Measurements from ENCODE around the gene DEDD. TPM values are rescaled to one million over a fixed set of nuclear protein-coding genes. Genes with fewer than 3 reads are reported as not detected.
A peak's percentile ranks its signal among the peaks of the same experiment; 100 is the strongest.

The DEDD gene
- polyA plus RNA-seq, 3 donors: 40.9 to 56.3 (median 42.2) TPM

GRCh38 chr1:161162052-161162451 is 29.6 kb upstream of the DEDD start:
- Histone ChIP-seq H3K36me3 (replicated peaks in 1 of 2; ENCODE audit: control insufficient read depth in 1 of 2, insufficient read depth in 2 of 2, low read length in 2 of 2) (peaks cover 36 to 59% of the 10 kb centered on the region in 2 donors), H3K9ac (ENCODE audit: insufficient read depth, low read length, poor library complexity, severe bottlenecking) (no peak overlapping the region)
- H3K36me3 Mint-ChIP-seq: peaks cover 45 to 61% of the 10 kb centered on the region in 2 donors

DNA sequence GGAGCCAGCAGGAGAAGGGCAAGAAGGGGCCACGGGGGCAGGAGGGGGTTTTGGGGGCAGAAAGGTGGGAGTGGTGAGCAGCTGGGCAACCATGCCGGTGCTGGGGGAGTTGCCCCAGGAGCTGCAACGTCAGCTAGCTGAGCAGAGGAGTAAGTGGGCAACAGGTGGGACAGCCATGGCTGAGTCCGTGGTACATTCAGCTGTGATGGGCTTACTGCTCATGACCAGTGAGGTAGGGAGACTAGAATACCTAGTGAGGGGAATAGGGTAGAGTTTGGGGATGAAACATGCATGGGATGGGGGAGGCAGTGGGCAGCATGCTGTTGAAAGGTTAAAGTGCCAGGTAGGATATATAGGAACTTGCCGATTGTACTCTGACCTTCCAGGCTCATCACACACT is 29.2 kb upstream of the DEDD start:
- Histone ChIP-seq H3K9ac (ENCODE audit: insufficient read depth, low read length, poor library complexity, severe bottlenecking) (no peak overlapping the region), H3K27me3 (ENCODE audit: control insufficient read depth in 2 of 2, insufficient read depth in 2 of 2, low read length in 2 of 2) (no peaks in the 10 kb centered on the region), H3K9me3 (replicated peaks in 1 of 2; ENCODE audit: control insufficient read depth in 1 of 2, insufficient read depth in 1 of 2, low read length in 2 of 2) (no peaks in the 10 kb centered on the region), H3K27ac (ENCODE audit: low read depth in 1 of 2, low read length in 2 of 2) (no peak overlapping the region), H4K20me1 (ENCODE audit: insufficient read depth, low read length) (no peaks in the 10 kb centered on the region), H3K4me2 (replicated peaks; ENCODE audit: extremely low read depth, low read length, poor library complexity, severe bottlenecking) (no peak overlapping the region), H3K36me3 (replicated peaks in 1 of 2; ENCODE audit: control insufficient read depth in 1 of 2, insufficient read depth in 2 of 2, low read length in 2 of 2) (peaks cover 38 to 62% of the 10 kb centered on the region in 2 donors), H3K4me3 (replicated peaks in 1 of 3; ENCODE audit: low read depth in 2 of 3, low read length in 3 of 3) (no peak overlapping the region), H2AFZ (ENCODE audit: insufficient read depth, low read depth, low read length, poor library complexity, severe bottlenecking) (no peak overlapping the region), H3K79me2 (ENCODE audit: insufficient read depth, low read length) (peaks cover 20% of the 10 kb centered on the region), H3K4me1 (ENCODE audit: control insufficient read depth in 1 of 2, insufficient read depth in 2 of 2, low read length in 2 of 2) (peaks cover 26 to 44% of the 10 kb centered on the region in 2 donors)
- Mint-ChIP-seq H3K36me3 (peaks cover 48 to 64% of the 10 kb centered on the region in 2 donors), H3K4me1 (peaks cover 45% of the 10 kb centered on the region), H3K9me3 (no peaks in the 10 kb centered on the region), H3K27ac (peak overlapping the region in 3 of 7 donors; percentile 6 to 59 (median 38)), H3K4me3 (no peak overlapping the region), H3K27me3 (ENCODE audit: low read depth in 3 of 3) (no peaks in the 10 kb centered on the region)
- intact Hi-C loops (cut with micrococcal nuclease): no loop called here
- TF ChIP-seq CTCF (IDR thresholded peaks at IDR 0.05): no peak
- no peak for DNase-seq
- 100% methylated on average over 4 of the region's 5 CpGs for WGBS (ENCODE audit: insufficient coverage)

More at GRCh38 chr1:161162052-161162451, 29.6 kb upstream of the DEDD start:
- no peak for TF ChIP-seq CTCF (IDR thresholded peaks at IDR 0.05)
- intact Hi-C loops (cut with micrococcal nuclease): no loop called here
- H3K9me3 ChIP-seq (replicated peaks in 1 of 2; ENCODE audit: control insufficient read depth in 1 of 2, insufficient read depth in 1 of 2, low read length in 2 of 2): no peaks in the 10 kb centered on the region
- H3K4me3 Mint-ChIP-seq: no peak overlapping the region
- peak overlapping the region in 2 of 7 donors; percentile 15 to 38 for H3K27ac Mint-ChIP-seq
- H3K4me2 ChIP-seq (replicated peaks; ENCODE audit: extremely low read depth, low read length, poor library complexity, severe bottlenecking): no peak overlapping the region
- peaks cover 49% of the 10 kb centered on the region for H3K4me1 Mint-ChIP-seq
- no peaks in the 10 kb centered on the region for H3K27me3 ChIP-seq (ENCODE audit: control insufficient read depth in 2 of 2, insufficient read depth in 2 of 2, low read length in 2 of 2)
- H3K27me3 Mint-ChIP-seq (ENCODE audit: low read depth in 3 of 3): peaks cover 0 to 1% (median 0%) of the 10 kb centered on the region in 3 donors
- H3K9me3 Mint-ChIP-seq: no peaks in the 10 kb centered on the region
- DNase-seq: no peak
- no peak overlapping the region for H2AFZ ChIP-seq (ENCODE audit: insufficient read depth, low read depth, low read length, poor library complexity, severe bottlenecking)
- WGBS (ENCODE audit: insufficient coverage): 95% methylated on average over 3 of the region's 7 CpGs
- H3K4me1 ChIP-seq (ENCODE audit: control insufficient read depth in 1 of 2, insufficient read depth in 2 of 2, low read length in 2 of 2): peaks cover 30 to 48% of the 10 kb centered on the region in 2 donors
- H3K27ac ChIP-seq (ENCODE audit: low read depth in 1 of 2, low read length in 2 of 2): peak overlapping the region in 1 of 2 donors; percentile 32
- no peaks in the 10 kb centered on the region for H4K20me1 ChIP-seq (ENCODE audit: insufficient read depth, low read length)
- peaks cover 20% of the 10 kb centered on the region for H3K79me2 ChIP-seq (ENCODE audit: insufficient read depth, low read length)
- H3K4me3 ChIP-seq (replicated peaks in 1 of 3; ENCODE audit: low read depth in 2 of 3, low read length in 3 of 3): no peak overlapping the region
